ENCODE results near the gene TKTL1. TPM values are rescaled to one million over a fixed set of nuclear protein-coding genes. Genes with fewer than 3 reads are reported as not detected.

Gene TKTL1
- total RNA-seq, 2 experiments from 2014 or later: 0.23 TPM; not detected in 1

GRCh38 chrX:154312116-154312515 lies 16.5 kb downstream of the TKTL1 start:
- H3K4me3 Mint-ChIP-seq: no peak overlapping the region
- intact Hi-C loops (cut with DNase I, micrococcal nuclease): no loop called here
- H3K4me1 Mint-ChIP-seq: peaks cover 61% of the 10 kb centered on the region
- no peaks in the 10 kb centered on the region for H3K36me3 Mint-ChIP-seq (ENCODE audit: low read depth)
- ChIA-PET POLR2A (no interaction called here), CTCF (interaction anchor here (0.9 kb wide), 1 partner anchor 345 kb away, joined by 4 read pairs; no protein-coding TSS in a partner anchor)
- no peak overlapping the region for H3K27ac Mint-ChIP-seq
- H3K27me3 Mint-ChIP-seq: no peaks in the 10 kb centered on the region
- ATAC-seq (no peak), DNase-seq (no peak)
- H3K9me3 Mint-ChIP-seq (ENCODE audit: low read depth): no peaks in the 10 kb centered on the region

- ATAC-seq (peak; percentile 81), DNase-seq (peak; percentile 64)
- POLR2A ChIA-PET: no interaction called here
- peak overlapping the region; percentile 78 for H3K27ac Mint-ChIP-seq
- peak overlapping the region; percentile 4 for H3K4me3 Mint-ChIP-seq
- CTCF ChIA-PET: interaction anchor here (0.7 kb wide), 1 partner anchor 293 kb away, joined by 4 read pairs; the partner anchor contains the start of gene IRAK1
- H3K36me3 Mint-ChIP-seq (ENCODE audit: low read depth): no peaks in the 10 kb centered on the region
- no peaks in the 10 kb centered on the region for H3K27me3 Mint-ChIP-seq
- peaks cover 60% of the 10 kb centered on the region for H3K4me1 Mint-ChIP-seq
- intact Hi-C loops (cut with DNase I, micrococcal nuclease): no loop called here
- no peaks in the 10 kb centered on the region for H3K9me3 Mint-ChIP-seq (ENCODE audit: low read depth)
These were observed 17.6 kb downstream of the TKTL1 start for GRCh38 chrX:154313147-154313546.

DNA sequence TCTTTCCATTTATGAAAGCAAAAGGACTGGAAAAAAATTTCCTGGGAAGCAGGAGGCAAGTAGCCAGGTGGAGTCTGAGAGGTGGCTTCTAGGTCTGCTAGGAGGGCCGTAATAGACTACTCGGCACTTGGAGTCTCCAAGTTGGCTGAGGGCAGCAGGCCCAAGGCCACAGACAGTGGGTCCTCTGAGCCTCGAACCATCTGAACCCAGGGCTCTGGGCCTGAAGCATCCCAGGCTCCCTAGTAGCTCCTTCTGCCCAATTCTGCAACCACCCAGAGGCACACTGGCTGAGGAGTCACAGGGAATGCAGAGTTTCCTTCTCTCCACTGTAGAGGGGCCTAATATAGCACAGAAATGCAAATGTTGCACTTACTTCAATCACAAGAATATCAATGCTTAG lies 19.8 kb downstream of the TKTL1 start:
- ATAC-seq (no peak), DNase-seq (no peak)
- POLR2A ChIA-PET: no interaction called here
- H3K4me3 Mint-ChIP-seq: no peak overlapping the region
- peaks cover 52% of the 10 kb centered on the region for H3K4me1 Mint-ChIP-seq
- intact Hi-C loops (cut with DNase I, micrococcal nuclease): no loop called here
- no peaks in the 10 kb centered on the region for H3K9me3 Mint-ChIP-seq (ENCODE audit: low read depth)
- H3K27ac Mint-ChIP-seq: no peak overlapping the region
- CTCF ChIA-PET: no interaction called here
- no peaks in the 10 kb centered on the region for H3K36me3 Mint-ChIP-seq (ENCODE audit: low read depth)
- no peaks in the 10 kb centered on the region for H3K27me3 Mint-ChIP-seq

GRCh38 chrX:154317391-154317995 lies 21.9 kb downstream of the TKTL1 start:
- ATAC-seq: no peak
- POLR2A ChIA-PET: no interaction called here

DNA sequence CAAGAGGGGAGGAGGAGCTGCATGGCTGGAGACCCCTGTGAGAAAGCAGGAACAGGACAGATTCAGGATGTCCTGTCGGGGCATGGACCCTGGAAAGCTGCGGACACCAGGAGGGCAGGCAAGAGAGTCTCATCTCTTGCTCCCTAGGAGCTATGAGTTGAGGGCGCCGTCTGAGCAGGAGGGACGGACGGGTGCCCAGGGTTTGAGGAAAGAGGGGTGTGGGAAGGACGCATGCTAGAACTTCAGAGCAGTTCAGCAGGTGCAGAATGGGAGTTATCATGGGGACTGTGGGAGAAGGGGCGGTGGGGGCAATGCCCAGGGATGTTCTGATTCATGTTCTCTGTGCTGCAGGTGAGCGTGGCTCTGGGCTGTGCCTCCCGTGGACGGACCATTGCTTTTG lies 24.8 kb downstream of the TKTL1 start:
- CTCF ChIA-PET: no interaction called here

More at GRCh38 chrX:154317391-154317995, 21.9 kb downstream of the TKTL1 start:
- intact Hi-C loops (cut with DNase I, micrococcal nuclease): no loop called here
- Mint-ChIP-seq H3K27ac (no peak overlapping the region), H3K4me3 (no peak overlapping the region), H3K27me3 (no peaks in the 10 kb centered on the region), H3K36me3 (ENCODE audit: low read depth) (no peaks in the 10 kb centered on the region), H3K4me1 (peaks cover 46% of the 10 kb centered on the region), H3K9me3 (ENCODE audit: low read depth) (no peaks in the 10 kb centered on the region)
- CTCF ChIA-PET: interaction anchor here (0.7 kb wide), 3 partner anchors 10 to 119 kb away, joined by 3 read pairs; no protein-coding TSS in a partner anchor
- peak; percentile 18 for DNase-seq

DNA sequence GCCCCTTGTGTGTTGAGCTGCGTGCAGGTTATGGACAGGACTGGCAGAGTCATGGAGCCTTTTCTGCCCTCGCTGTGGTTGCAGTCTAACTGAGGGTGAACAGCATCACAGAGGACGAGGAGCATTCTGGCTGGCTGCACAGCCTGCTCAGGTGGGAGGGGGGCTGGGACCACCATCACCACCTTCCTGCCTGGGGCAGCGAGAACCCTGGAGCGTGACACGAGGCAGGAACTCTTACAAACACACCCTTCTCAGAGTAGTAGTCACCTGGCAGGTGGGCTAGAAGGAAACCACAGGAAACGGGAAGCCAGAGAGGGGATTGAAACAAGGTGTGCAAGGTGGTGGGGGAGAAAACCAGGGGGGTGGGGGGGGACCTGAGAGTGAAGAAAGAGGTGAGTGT lies 25.6 kb downstream of the TKTL1 start:
- Mint-ChIP-seq H3K27ac (no peak overlapping the region), H3K9me3 (ENCODE audit: low read depth) (no peaks in the 10 kb centered on the region), H3K36me3 (ENCODE audit: low read depth) (no peaks in the 10 kb centered on the region), H3K4me1 (peaks cover 29% of the 10 kb centered on the region), H3K4me3 (no peak overlapping the region), H3K27me3 (no peaks in the 10 kb centered on the region)
- intact Hi-C loops (cut with DNase I, micrococcal nuclease): no loop called here
- DNase-seq: no peak
- CTCF ChIA-PET: no interaction called here
- ATAC-seq: no peak
- POLR2A ChIA-PET: no interaction called here

More for the DNA sequence above, 24.8 kb downstream of the TKTL1 start:
- no peaks in the 10 kb centered on the region for H3K9me3 Mint-ChIP-seq (ENCODE audit: low read depth)
- no peaks in the 10 kb centered on the region for H3K27me3 Mint-ChIP-seq
- DNase-seq: no peak
- intact Hi-C loops (cut with DNase I, micrococcal nuclease): no loop called here
- H3K4me3 Mint-ChIP-seq: no peak overlapping the region
- H3K36me3 Mint-ChIP-seq (ENCODE audit: low read depth): no peaks in the 10 kb centered on the region
- H3K4me1 Mint-ChIP-seq: peaks cover 22% of the 10 kb centered on the region
- no peak overlapping the region for H3K27ac Mint-ChIP-seq
- POLR2A ChIA-PET: no interaction called here
- no peak for ATAC-seq

DNA sequence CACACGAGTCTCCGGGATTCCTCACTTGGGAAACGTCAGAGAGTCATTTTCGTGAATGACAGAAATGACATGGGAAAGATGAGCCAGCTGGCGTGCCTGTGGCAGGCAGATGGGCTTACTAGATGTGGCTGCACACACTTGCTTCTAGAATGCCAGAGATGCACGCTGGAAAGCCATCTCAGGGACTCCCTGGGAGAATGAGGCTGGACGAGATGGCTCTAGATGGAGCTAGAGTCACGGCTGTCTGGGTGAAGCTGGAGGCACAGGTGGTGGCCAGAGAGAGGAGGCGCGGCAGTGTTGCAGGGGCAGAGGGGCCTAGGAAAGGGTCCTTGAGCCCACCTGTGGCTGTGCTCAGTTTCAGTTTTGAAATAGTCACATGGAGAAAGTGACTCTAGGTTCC lies 26.0 kb downstream of the TKTL1 start:
- H3K36me3 Mint-ChIP-seq (ENCODE audit: low read depth): no peaks in the 10 kb centered on the region
- H3K27me3 Mint-ChIP-seq: no peaks in the 10 kb centered on the region
- ATAC-seq (peak; percentile 47), DNase-seq (peak; percentile 27)
- CTCF ChIA-PET: no interaction called here
- intact Hi-C loops (cut with DNase I, micrococcal nuclease): no loop called here
- H3K27ac Mint-ChIP-seq: no peak overlapping the region
- POLR2A ChIA-PET: no interaction called here
- H3K9me3 Mint-ChIP-seq (ENCODE audit: low read depth): no peaks in the 10 kb centered on the region
- H3K4me1 Mint-ChIP-seq: peaks cover 34% of the 10 kb centered on the region
- no peak overlapping the region for H3K4me3 Mint-ChIP-seq

- Mint-ChIP-seq H3K36me3 (ENCODE audit: low read depth) (no peaks in the 10 kb centered on the region), H3K27ac (no peak overlapping the region), H3K27me3 (no peaks in the 10 kb centered on the region), H3K9me3 (ENCODE audit: low read depth) (no peaks in the 10 kb centered on the region), H3K4me3 (no peak overlapping the region), H3K4me1 (peaks cover 38% of the 10 kb centered on the region)
- no peak for DNase-seq
- CTCF ChIA-PET: interaction anchor here (1.0 kb wide), 1 partner anchor 9 kb away, joined by 3 read pairs; no protein-coding TSS in a partner anchor
- intact Hi-C loops (cut with DNase I, micrococcal nuclease): no loop called here
- no peak for ATAC-seq
- POLR2A ChIA-PET: no interaction called here
These were observed 27.3 kb downstream of the TKTL1 start for GRCh38 chrX:154322890-154323289.

DNA sequence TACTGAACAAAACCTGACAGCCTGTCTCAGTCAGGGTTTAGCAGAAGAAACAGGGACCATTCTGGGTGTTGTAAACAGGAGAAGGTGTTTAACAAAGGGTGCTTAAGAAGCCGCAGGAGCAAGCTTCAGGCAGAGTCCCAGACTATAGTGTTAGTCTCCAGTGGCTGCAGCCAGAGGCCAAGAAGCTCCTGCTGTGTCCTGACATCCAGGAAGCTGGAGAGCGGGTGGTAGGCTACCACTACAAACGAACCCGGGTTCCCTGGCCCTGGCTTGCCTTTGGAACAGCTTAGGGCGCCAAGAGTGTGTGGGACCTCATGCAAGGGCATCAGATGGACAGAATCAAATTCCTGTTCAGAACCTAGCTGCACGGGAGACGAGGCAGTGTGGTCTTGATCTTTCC lies 27.9 kb downstream of the TKTL1 start:
- POLR2A ChIA-PET: no interaction called here
- Mint-ChIP-seq H3K4me3 (no peak overlapping the region), H3K9me3 (ENCODE audit: low read depth) (no peaks in the 10 kb centered on the region), H3K4me1 (peaks cover 43% of the 10 kb centered on the region), H3K27me3 (no peaks in the 10 kb centered on the region), H3K27ac (no peak overlapping the region), H3K36me3 (ENCODE audit: low read depth) (no peaks in the 10 kb centered on the region)
- CTCF ChIA-PET: interaction anchor here (0.6 kb wide), 1 partner anchor 270 kb away, joined by 3 read pairs; no protein-coding TSS in a partner anchor
- DNase-seq: no peak
- no peak for ATAC-seq
- intact Hi-C loops (cut with DNase I, micrococcal nuclease): no loop called here

DNA sequence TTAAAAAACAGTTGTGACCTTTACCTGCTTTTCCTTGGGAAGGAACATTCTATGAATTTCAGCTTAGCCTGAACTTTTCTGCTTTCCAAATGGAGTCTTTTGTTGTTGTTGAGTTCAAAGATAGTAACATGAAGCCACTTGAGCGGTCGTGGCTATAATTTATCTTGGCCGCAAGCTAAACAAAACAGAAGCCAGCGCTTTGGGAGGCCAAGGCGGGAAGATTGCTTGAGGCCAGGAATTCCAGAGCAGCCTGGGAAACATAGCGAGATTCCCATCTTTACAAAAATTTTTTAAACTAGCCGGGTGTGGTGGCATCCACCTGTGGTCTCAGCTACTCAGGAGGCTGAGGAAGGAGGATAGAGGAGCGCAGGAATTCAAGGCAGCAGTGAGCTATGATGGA lies 29.9 kb downstream of the TKTL1 start:
- Mint-ChIP-seq H3K9me3 (ENCODE audit: low read depth) (no peaks in the 10 kb centered on the region), H3K4me1 (peaks cover 49% of the 10 kb centered on the region), H3K4me3 (no peak overlapping the region), H3K27me3 (no peaks in the 10 kb centered on the region), H3K27ac (no peak overlapping the region), H3K36me3 (ENCODE audit: low read depth) (no peaks in the 10 kb centered on the region)
- intact Hi-C loops (cut with DNase I, micrococcal nuclease): loop anchor here in 1 of 2 experiments (5.0 kb wide), 1 partner anchor 47 kb away; the partner anchor contains the start of gene FLNA
- ChIA-PET POLR2A (interaction anchor here (1.3 kb wide), 1 partner anchor 11 kb away, joined by 5 read pairs; no protein-coding TSS in a partner anchor), CTCF (interaction anchor here (2.4 kb wide), 1 partner anchor 17 kb away, joined by 8 read pairs; no protein-coding TSS in a partner anchor)
- DNase-seq (no peak), ATAC-seq (no peak)

DNA sequence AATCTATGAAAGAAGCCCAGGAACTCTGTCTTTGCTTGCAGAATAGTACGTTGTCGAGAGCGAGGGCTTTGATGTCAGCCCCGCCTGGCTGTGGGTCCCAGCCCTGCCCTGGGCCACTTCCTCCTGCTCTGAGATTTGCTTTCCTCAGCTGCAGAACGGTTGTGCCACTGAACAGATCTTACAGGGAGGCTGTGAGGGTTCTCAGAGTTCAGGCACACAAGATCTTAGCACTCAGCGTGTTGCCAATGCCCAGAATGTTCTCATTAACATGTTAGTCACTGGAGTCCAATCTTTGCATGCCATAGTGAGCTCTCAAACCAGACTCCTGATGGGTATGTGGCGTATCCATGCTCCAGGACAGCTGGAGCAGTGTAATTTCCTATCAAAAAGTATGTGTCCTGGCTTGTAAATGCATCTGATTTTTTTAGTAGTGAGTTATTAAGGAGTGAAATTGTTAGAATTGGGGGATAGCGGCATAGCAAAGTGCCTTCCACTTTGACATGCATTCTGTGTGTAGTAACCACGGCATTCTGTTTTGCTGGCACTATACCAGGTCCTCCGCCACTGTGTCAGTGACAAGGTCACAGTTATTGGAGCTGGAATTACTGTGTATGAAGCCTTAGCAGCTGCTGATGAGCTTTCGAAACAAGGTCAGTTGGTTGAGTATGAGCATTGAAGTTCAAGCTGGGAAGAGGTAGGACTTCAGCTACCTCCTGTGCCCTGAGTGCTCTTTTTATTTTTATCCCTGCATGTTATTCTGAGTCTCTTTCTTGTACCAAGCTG lies 31.6 kb downstream of the TKTL1 start:
- DNase-seq (peak; percentile 52), ATAC-seq (peak; percentile 87)
- Mint-ChIP-seq H3K27ac (peak overlapping the region; percentile 82), H3K4me3 (peak overlapping the region; percentile 39), H3K4me1 (peaks cover 39% of the 10 kb centered on the region), H3K9me3 (ENCODE audit: low read depth) (no peaks in the 10 kb centered on the region), H3K27me3 (no peaks in the 10 kb centered on the region), H3K36me3 (ENCODE audit: low read depth) (no peaks in the 10 kb centered on the region)
- POLR2A ChIA-PET: no interaction called here
- CTCF ChIA-PET: interaction anchor here (0.7 to 2.4 kb wide), 5 partner anchors 17 to 346 kb away, joined by 3 to 8 read pairs (median 3); no protein-coding TSS in a partner anchor
- intact Hi-C loops (cut with DNase I, micrococcal nuclease): loop anchor here in 1 of 2 experiments (5.0 kb wide), 1 partner anchor 45 kb away; the partner anchor contains the start of gene FLNA
